Retinal pigment epithelial cell (primary cell): ENCODE data around the gene NCOA3.

ENCODE experiments used
- DNase-seq: peaks from one replicate; pipeline ENCODE4 v3.0.0-alpha.2; 2010; ENCODE audit warnings: low read depth
- H3K4me3 ChIP-seq: 2 replicates; pipeline ENCODE4 v1.5.1; 2011; ENCODE audit warnings: mild to moderate bottlenecking, low read length, control low read depth, moderate library complexity
- CTCF ChIP-seq: conservative IDR thresholded peaks from 2 replicates; pipeline ENCODE4 v1.5.1; 2011; ENCODE audit warnings: low read depth, low read length, control low read depth, inconsistent platforms

The NCOA3 gene

GRCh38 chr20:47701612-47702011 is 199.9 kb downstream of the NCOA3 start:
- DNase-seq = no peak
- TF ChIP-seq CTCF = no peak
- H3K4me3 ChIP-seq = no peak overlapping the region

- no peak for DNase-seq
- no peak for TF ChIP-seq CTCF
- H3K4me3 ChIP-seq = no peak overlapping the region
Measured at GRCh38 chr20:47703748-47704147, 202.1 kb downstream of the NCOA3 start.

- H3K4me3 ChIP-seq = no peak overlapping the region
- DNase-seq = no peak
- TF ChIP-seq CTCF = no peak
Measured at GRCh38 chr20:47704746-47705496, 203.2 kb downstream of the NCOA3 start.

- TF ChIP-seq CTCF = no peak
- DNase-seq = no peak
- H3K4me3 ChIP-seq = no peak overlapping the region
Measured at GRCh38 chr20:47705497-47705856, 203.8 kb downstream of the NCOA3 start.

GRCh38 chr20:47706345-47706744 is 204.7 kb downstream of the NCOA3 start:
- TF ChIP-seq CTCF = no peak
- DNase-seq = no peak

More at GRCh38 chr20:47706345-47706744, 204.7 kb downstream of the NCOA3 start:
- no peak overlapping the region for H3K4me3 ChIP-seq
